B cell (primary cell): ENCODE results near the gene COX6B1. TPM values are rescaled to one million over a fixed set of nuclear protein-coding genes. Genes with fewer than 3 reads are reported as not detected.

Source experiments
- ATAC-seq: fragments of 200-7000 bp; cut with Tn5 transposase; one replicate; pipeline ENCODE4 v1.10.0; 2021; ENCODE audit warnings: low read depth, mild to moderate bottlenecking, moderate number of reproducible peaks, moderate library complexity
- CTCF ChIA-PET: fragments of 350-600 bp; sonication (Branson Sonifier 250); formaldehyde crosslinking; loops from one replicate; lab custom pipeline; 2021; ENCODE audit warnings: antibody characterized with exemption, inconsistent platforms; lab: Charles Lee
- POLR2A ChIA-PET: fragments of 350-600 bp; sonication (Branson Sonifier 250); formaldehyde crosslinking; loops from one replicate; lab custom pipeline; 2021; ENCODE audit warnings: antibody characterized with exemption; lab: Charles Lee
- DNase-seq: peaks from one replicate; pipeline ENCODE4 v3.0.0; 2013
- H2AFZ ChIP-seq: 2 replicates; pipeline ENCODE4 v1.6.1; 2012; ENCODE audit warnings: mild to moderate bottlenecking, low read depth, low read length; ENCODE audit not compliant: insufficient read depth, poor library complexity, severe bottlenecking
- H3K27ac ChIP-seq, 2 donors: 1 replicate in 1 of 2; 2 replicates in 1 of 2; pipeline ENCODE4 v1.5.1; 2012 to 2013; ENCODE audit warnings: low read length in 2 of 2, mild to moderate bottlenecking in 2 of 2, moderate library complexity in 1 of 2
- H3K27me3 ChIP-seq, 4 experiments: fragments of 200-600 bp in 1 of 4; sonication (generic) in 1 of 4; replicated peaks in 1 of 4; 1 replicate in 2 of 4; 2 replicates in 2 of 4; pipeline versions ENCODE4 v1.6.1 to v1.7.0; 2013 to 2016; ENCODE audit warnings: low read length in 3 of 4, mild to moderate bottlenecking in 2 of 4, mixed read lengths in 1 of 4, moderate library complexity in 1 of 4; ENCODE audit not compliant: insufficient read depth in 4 of 4, control insufficient read depth in 3 of 4; ENCODE audit errors: control extremely low read depth in 1 of 4
- H3K36me3 ChIP-seq, 2 experiments: replicated peaks in 1 of 2; 1 replicate in 1 of 2; 2 replicates in 1 of 2; pipeline versions ENCODE4 v1.6.1 to v1.7.1; 2013; ENCODE audit warnings: low read length in 1 of 2; ENCODE audit not compliant: insufficient read depth in 2 of 2, control insufficient read depth in 1 of 2; ENCODE audit errors: control extremely low read depth in 1 of 2, extremely low read depth in 1 of 2
- H3K4me1 ChIP-seq, 2 donors: fragments of 200-600 bp in 1 of 2; sonication (generic) in 1 of 2; 1 replicate in 1 of 2; 2 replicates in 1 of 2; pipeline versions ENCODE4 v1.5.1 to v1.6.1; 2013 to 2017; ENCODE audit warnings: low read length in 2 of 2; ENCODE audit not compliant: control insufficient read depth in 2 of 2, insufficient read depth in 2 of 2
- H3K4me2 ChIP-seq: replicated peaks from 2 replicates; pipeline ENCODE3; 2012; ENCODE audit warnings: mild to moderate bottlenecking, low read depth, low read length; ENCODE audit not compliant: poor library complexity, severe bottlenecking
- H3K4me3 ChIP-seq, 5 experiments: fragments of 200-600 bp in 1 of 5; sonication (generic) in 1 of 5; 1 replicate in 3 of 5; 2 replicates in 2 of 5; pipeline versions ENCODE4 v1.5.1 to v1.7.0; 2011 to 2016; ENCODE audit warnings: low read length in 4 of 5, mild to moderate bottlenecking in 4 of 5, low read depth in 2 of 5, control low read depth in 1 of 5, moderate library complexity in 1 of 5; ENCODE audit not compliant: insufficient read depth in 1 of 5; ENCODE audit errors: control extremely low read depth in 1 of 5, extremely low read depth in 1 of 5
- H3K79me2 ChIP-seq: fragments of 200-600 bp; sonication (generic); one replicate; pipeline ENCODE4 v1.6.0; 2016; ENCODE audit warnings: low read length; ENCODE audit not compliant: control insufficient read depth, insufficient read depth
- H3K9ac ChIP-seq: fragments of 200-600 bp; sonication (generic); 2 replicates; pipeline ENCODE4 v1.6.1; 2017; ENCODE audit warnings: mild to moderate bottlenecking, low read length, moderate library complexity
- H3K9me3 ChIP-seq, 3 donors: one replicate each; pipeline versions ENCODE4 v1.6.1 to v1.7.1; 2013; ENCODE audit warnings: low read length in 2 of 3; ENCODE audit not compliant: control insufficient read depth in 2 of 3, insufficient read depth in 1 of 3; ENCODE audit errors: control extremely low read depth in 1 of 3
- H4K20me1 ChIP-seq: 2 replicates; pipeline ENCODE4 v1.6.0; 2012; ENCODE audit warnings: mild to moderate bottlenecking, low read length; ENCODE audit not compliant: insufficient read depth, control insufficient read depth, poor library complexity, severe bottlenecking
- H3K27ac Mint-ChIP-seq: one replicate; pipeline ENCODE4 v1.8.0; 2021; ENCODE audit warnings: mixed read lengths
- H3K27me3 Mint-ChIP-seq: one replicate; pipeline ENCODE4 v1.8.0; 2021; ENCODE audit warnings: mixed read lengths
- H3K4me1 Mint-ChIP-seq: one replicate; pipeline ENCODE4 v1.8.0; 2021; ENCODE audit warnings: mixed read lengths
- H3K4me3 Mint-ChIP-seq: one replicate; pipeline ENCODE4 v1.8.0; 2021; ENCODE audit warnings: mixed read lengths
- H3K9me3 Mint-ChIP-seq: one replicate; pipeline ENCODE4 v1.8.0; 2022; ENCODE audit warnings: mixed read lengths; ENCODE audit not compliant: insufficient read depth
- EZH2 ChIP-seq: IDR thresholded peaks from 2 replicates; pipeline ENCODE4 v1.6.1; 2012; ENCODE audit warnings: borderline replicate concordance, low read depth, mild to moderate bottlenecking, moderate library complexity, low read length; ENCODE audit not compliant: insufficient read depth, poor library complexity, severe bottlenecking
- WGBS: methylation state at CpG from one replicate; pipeline ENCODE4 v1.1.5; 2013; ENCODE audit warnings: missing lambda C conversion rate; ENCODE audit not compliant: insufficient coverage; 5-methylcytosine and 5-hydroxymethylcytosine counted together
- intact Hi-C: fragments of 100-400 bp; cut with micrococcal nuclease; formaldehyde crosslinking; loops from one replicate; pipeline ENCODE4 v1.10.0; 2022
- polyA plus RNA-seq: library from polyadenylated mRNA; depleted of rRNA; stranded (reverse); fragments of >200 nt; gene quantifications from 2 replicates; pipeline ENCODE4 v1.2.3, GENCODE V29; 2012
- total RNA-seq, 2 donors: library from RNA; stranded (reverse); fragments of 120-200 nt in 1 of 2; gene quantifications; 1 replicate in 1 of 2; 2 replicates in 1 of 2; pipeline versions ENCODE4 v1.2.3 to v1.2.4, GENCODE V29; 2013 to 2022
- TF ChIP-seq, protein P1 (sequence below): fragments of 200-600 bp; IDR thresholded peaks from one replicate; pipeline ENCODE4 v1.8.0; 2022; ENCODE audit warnings: antibody characterized with exemption, mild to moderate bottlenecking

Gene COX6B1
- total and polyA plus RNA-seq, 2 donors (not counting 1 experiment from before 2014, with no cell fraction given) = 215 to 387 TPM

- WGBS = no CpG with 5 or more reads among the region's 6 CpGs
- Histone ChIP-seq H3K27ac (no peak overlapping the region), H3K9ac (no peak overlapping the region), H2AFZ (no peak overlapping the region), H4K20me1 (no peaks in the 10 kb centered on the region), H3K27me3 (no peaks in the 10 kb centered on the region), H3K9me3 (no peaks in the 10 kb centered on the region), H3K4me1 (no peaks in the 10 kb centered on the region), H3K36me3 (peaks cover 8 to 68% of the 10 kb centered on the region in 2 experiments), H3K4me3 (no peak overlapping the region), H3K4me2 (no peak overlapping the region), H3K79me2 (peaks cover 32% of the 10 kb centered on the region)
- DNase-seq = no peak
- Mint-ChIP-seq H3K27ac (no peak overlapping the region), H3K4me3 (no peak overlapping the region), H3K9me3 (no peaks in the 10 kb centered on the region), H3K4me1 (no peaks in the 10 kb centered on the region), H3K27me3 (no peaks in the 10 kb centered on the region)
- ChIA-PET POLR2A (no interaction called here), CTCF (no interaction called here)
- intact Hi-C loops = no loop called here
- no peak for ATAC-seq
- TF ChIP-seq EZH2 = no peak
- TF ChIP-seq, protein P1, sequence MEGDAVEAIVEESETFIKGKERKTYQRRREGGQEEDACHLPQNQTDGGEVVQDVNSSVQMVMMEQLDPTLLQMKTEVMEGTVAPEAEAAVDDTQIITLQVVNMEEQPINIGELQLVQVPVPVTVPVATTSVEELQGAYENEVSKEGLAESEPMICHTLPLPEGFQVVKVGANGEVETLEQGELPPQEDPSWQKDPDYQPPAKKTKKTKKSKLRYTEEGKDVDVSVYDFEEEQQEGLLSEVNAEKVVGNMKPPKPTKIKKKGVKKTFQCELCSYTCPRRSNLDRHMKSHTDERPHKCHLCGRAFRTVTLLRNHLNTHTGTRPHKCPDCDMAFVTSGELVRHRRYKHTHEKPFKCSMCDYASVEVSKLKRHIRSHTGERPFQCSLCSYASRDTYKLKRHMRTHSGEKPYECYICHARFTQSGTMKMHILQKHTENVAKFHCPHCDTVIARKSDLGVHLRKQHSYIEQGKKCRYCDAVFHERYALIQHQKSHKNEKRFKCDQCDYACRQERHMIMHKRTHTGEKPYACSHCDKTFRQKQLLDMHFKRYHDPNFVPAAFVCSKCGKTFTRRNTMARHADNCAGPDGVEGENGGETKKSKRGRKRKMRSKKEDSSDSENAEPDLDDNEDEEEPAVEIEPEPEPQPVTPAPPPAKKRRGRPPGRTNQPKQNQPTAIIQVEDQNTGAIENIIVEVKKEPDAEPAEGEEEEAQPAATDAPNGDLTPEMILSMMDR = no peak
Observed at GRCh38 chr19:35656700-35657099, 8.6 kb downstream of the COX6B1 start.

- peaks cover 8 to 71% of the 10 kb centered on the region in 2 experiments for H3K36me3 ChIP-seq
- TF ChIP-seq EZH2 = no peak
- TF ChIP-seq, protein P1 = no peak
- Mint-ChIP-seq H3K27ac (no peak overlapping the region), H3K27me3 (no peaks in the 10 kb centered on the region), H3K4me3 (no peak overlapping the region), H3K4me1 (no peaks in the 10 kb centered on the region), H3K9me3 (no peaks in the 10 kb centered on the region)
- ATAC-seq (no peak), DNase-seq (no peak)
- intact Hi-C loops = no loop called here
- ChIA-PET CTCF (interaction anchor here (0.6 to 0.9 kb wide), 2 partner anchors 34 to 545 kb away, joined by 4 read pairs; no protein-coding TSS in a partner anchor), POLR2A (no interaction called here)
- no peak overlapping the region for H3K4me3 ChIP-seq
- WGBS = 100% methylated on average over 10 of the region's 15 CpGs
- H3K4me2 ChIP-seq = no peak overlapping the region
- H2AFZ ChIP-seq = no peak overlapping the region
- no peaks in the 10 kb centered on the region for H4K20me1 ChIP-seq
- peaks cover 34% of the 10 kb centered on the region for H3K79me2 ChIP-seq
- no peaks in the 10 kb centered on the region for H3K27me3 ChIP-seq
- H3K9ac ChIP-seq = no peak overlapping the region
- no peak overlapping the region for H3K27ac ChIP-seq
- no peaks in the 10 kb centered on the region for H3K9me3 ChIP-seq
- H3K4me1 ChIP-seq = no peaks in the 10 kb centered on the region
Observed at GRCh38 chr19:35657904-35658700, 10.0 kb downstream of the COX6B1 start.
